Endometrial microvascular endothelial cells (primary cell): ENCODE results near the gene PHF13. TPM values are rescaled to one million over a fixed set of nuclear protein-coding genes. Genes with fewer than 3 reads are reported as not detected.

Experiments used
- in situ Hi-C: cut with HindIII; loops from 2 replicates; pipeline ENCODE4 v1.10.0; 2017; ENCODE audit warnings: low sequenced_read_pairs, low pct_unique_long_range_greater_than_20kb; ENCODE audit errors: inconsistent ontology term
- total RNA-seq: library from RNA; depleted of rRNA; stranded (reverse); fragments of >200 nt; gene quantifications from one replicate; pipeline ENCODE4 v1.2.3, GENCODE V29; 2015; ENCODE audit errors: inconsistent ontology term

The PHF13 gene
- 6.9 TPM for total RNA-seq

DNA sequence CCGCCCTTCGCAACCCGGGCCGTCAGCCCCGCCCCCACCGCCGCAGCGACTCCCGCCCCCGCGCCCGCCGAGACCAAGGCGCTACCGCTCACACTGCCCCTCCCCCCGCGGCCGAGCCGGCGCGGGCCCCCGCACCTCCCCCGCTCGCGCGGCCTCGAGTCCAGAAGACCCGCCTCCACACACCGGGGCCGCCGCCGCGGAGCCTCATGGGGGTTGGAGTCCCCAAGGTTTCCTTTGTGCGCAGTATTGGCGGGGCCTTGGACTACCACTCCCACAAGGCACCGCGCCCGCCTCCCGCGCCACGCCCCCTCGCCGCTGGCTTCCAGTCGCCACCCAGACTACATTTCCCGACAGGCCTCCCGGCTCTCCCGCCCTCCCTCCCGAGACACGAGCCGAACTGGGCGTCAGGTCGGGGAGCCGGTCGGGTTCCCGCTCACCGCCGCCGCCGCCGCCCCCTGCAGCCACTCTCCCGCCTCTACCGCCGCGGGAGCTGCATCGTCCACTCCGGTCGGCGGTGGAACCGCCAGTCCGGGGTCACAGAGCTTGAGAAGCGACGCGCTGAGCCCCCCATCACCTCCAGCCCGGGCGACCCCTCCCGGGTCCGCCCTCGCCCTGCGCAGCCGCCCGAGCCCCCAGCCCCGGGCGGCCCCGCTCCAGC lies at the start of gene PHF13:
Gene PHF13 (plus strand): TSS at position 371 of the 658 bp plus-strand sequence. CDS start 336 bp downstream, outside the sequence.
- in situ Hi-C loops = no loop called here

DNA sequence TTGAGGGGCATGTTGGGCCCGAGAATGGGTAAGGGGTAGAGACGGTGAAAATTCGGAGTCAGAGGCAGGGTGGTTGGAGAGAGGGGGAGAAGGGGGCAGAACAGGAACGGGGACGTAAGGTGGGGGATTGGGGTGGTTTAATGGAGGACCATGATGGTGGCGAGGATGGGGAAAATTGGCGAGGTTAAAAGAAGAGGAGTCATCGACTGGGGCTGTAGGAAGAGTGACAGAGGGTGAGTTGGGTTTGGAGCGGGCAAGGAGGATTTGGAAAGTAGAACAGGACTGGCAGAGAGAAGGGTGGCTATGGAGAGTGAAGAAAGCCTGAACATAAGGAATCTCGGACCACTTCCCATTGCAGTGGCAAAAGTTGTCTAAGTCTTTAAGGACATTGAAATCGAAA lies 44.5 kb upstream of the PHF13 start:
- in situ Hi-C loops = no loop called here

DNA sequence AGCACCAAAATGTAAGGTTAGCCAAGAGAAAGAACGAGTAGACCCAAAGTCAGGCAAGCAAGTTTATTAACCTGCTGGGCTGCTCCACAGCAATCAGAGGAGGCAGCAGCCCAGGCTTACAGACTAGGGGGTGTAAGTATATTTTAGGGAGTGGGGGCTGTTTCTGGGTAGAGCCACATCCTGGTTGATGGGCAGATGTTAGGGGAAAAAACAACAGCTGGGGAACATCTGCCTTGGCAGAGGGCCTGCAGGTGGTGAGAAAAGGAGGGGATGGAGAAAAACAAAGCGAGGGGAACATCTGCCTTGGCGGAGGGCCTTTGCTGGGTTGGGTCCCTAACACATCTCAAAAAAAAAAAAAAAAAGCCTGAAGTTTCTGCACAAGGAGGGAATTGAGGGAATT lies 43.4 kb upstream of the PHF13 start:
- in situ Hi-C loops = no loop called here

DNA sequence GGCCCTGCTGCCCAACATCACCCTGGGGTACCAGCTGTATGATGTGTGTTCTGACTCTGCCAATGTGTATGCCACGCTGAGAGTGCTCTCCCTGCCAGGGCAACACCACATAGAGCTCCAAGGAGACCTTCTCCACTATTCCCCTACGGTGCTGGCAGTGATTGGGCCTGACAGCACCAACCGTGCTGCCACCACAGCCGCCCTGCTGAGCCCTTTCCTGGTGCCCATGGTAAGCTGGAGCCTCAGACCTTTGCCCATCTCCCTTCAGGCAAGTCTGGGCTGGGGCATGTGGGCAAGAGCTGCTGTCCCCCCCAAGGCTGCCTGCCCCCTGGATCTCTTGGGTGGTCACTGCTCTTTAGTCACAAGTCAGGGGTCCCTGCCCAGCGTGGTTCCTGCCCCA lies 42.5 kb upstream of the PHF13 start:
- in situ Hi-C loops = no loop called here

DNA sequence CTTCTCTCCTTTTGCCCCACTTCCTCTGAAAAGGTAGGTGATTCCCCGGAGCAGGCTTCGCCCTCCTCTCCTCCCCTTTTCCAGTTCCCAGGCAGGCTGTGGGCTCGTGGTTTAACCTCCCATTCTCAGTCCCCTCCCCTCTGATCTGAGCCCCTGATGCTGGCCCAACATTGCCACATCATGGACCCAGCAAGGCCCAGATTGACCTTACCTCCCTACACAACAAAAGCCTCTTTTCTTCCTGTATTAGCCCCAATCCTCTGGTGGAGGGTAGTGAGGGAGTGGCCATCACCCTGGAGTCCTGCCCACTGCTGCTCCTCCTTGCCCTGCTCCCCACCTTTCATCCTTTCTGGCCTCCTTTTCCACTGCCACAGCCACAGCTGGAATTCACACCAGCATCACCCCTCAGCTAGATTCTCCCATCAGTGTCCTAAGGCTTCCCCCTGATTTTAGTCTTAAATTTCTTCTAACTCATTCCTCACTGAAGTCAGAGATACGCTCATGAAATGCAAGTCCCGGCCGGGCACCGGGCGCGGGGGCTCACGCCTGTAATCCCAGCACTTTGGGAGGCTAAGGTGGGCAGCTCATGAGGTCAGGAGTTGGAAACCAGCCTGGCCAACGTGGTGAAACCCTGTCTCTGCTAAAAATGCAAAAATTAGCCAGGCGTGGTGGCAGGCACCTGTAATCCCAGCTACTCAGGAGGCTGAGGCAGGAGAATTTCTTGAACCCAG lies 40.7 kb upstream of the PHF13 start:
- in situ Hi-C loops = no loop called here

DNA sequence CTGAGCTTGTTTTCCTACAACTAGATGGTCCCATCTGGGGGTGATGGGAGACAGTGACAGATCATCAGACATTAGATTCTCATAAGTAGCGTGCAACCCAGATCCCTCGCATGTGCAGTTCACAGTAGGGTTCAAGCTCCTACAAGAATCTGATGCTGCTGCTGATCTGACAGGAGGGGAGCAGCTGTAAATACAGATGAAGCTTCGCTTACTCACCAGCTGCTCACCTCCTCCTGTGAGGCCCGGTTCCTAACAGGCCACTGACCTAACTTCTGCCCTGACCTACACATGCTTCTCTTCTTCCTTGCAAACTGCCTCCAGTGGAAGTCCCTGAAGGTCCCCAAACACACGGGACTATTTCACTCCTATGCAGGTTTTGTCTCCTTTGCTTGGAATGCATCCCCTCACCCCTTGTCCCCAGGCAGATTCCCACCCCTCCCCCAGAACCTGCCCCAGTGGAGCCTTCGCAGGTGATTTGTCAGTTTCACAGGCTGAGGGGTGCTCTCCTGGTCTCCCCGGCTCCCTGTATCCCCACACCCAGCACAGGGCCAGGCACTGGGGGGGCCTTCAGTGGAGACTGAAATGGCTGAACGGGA lies 39.4 kb upstream of the PHF13 start:
- in situ Hi-C loops = no loop called here

DNA sequence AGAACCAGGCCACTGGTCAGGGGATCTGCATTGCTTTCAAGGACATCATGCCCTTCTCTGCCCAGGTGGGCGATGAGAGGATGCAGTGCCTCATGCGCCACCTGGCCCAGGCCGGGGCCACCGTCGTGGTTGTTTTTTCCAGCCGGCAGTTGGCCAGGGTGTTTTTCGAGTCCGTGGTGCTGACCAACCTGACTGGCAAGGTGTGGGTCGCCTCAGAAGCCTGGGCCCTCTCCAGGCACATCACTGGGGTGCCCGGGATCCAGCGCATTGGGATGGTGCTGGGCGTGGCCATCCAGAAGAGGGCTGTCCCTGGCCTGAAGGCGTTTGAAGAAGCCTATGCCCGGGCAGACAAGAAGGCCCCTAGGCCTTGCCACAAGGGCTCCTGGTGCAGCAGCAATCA lies 38.7 kb upstream of the PHF13 start:
- in situ Hi-C loops = no loop called here

DNA sequence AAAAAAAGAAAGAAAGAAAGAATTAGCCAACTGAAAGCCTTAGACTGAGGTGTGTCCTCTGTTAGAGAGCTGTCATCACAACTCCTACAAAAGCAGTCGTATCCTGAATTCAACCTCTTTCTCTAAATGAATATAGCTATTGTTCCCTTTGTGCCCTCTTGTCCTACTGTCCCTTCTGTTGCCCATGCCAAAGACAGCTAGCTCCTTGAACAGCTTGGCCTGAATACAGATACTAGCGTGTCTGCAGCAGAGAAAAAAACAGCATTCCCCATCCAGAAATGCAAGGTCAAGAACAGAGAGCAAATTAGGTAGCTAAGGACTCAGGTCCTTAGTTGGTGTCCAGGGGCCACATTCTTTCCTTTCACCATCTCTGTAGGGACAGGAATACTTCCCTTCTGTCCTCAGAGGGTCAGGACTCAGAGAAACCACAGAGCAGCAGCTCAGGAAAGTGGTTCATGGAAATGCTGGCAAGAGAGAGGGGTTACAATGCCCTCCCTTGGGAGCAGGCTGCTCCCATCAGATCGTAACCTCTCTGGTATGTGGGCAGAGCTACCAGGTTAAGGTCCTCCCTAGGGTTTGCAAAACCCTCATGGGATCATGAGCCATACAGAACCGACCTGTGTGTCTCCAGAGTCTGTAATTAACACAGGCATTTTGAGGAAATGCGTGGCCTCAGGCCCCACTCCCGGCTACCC lies 35.6 kb upstream of the PHF13 start:
- in situ Hi-C loops = no loop called here

DNA sequence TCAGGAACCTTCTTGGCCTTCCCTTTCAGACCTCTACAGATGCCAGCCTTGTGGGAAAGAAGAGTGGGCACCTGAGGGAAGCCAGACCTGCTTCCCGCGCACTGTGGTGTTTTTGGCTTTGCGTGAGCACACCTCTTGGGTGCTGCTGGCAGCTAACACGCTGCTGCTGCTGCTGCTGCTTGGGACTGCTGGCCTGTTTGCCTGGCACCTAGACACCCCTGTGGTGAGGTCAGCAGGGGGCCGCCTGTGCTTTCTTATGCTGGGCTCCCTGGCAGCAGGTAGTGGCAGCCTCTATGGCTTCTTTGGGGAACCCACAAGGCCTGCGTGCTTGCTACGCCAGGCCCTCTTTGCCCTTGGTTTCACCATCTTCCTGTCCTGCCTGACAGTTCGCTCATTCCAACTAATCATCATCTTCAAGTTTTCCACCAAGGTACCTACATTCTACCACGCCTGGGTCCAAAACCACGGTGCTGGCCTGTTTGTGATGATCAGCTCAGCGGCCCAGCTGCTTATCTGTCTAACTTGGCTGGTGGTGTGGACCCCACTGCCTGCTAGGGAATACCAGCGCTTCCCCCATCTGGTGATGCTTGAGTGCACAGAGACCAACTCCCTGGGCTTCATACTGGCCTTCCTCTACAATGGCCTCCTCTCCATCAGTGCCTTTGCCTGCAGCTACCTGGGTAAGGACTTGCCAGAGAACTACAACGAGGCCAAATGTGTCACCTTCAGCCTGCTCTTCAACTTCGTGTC lies 34.7 kb upstream of the PHF13 start:
- in situ Hi-C loops = no loop called here

DNA sequence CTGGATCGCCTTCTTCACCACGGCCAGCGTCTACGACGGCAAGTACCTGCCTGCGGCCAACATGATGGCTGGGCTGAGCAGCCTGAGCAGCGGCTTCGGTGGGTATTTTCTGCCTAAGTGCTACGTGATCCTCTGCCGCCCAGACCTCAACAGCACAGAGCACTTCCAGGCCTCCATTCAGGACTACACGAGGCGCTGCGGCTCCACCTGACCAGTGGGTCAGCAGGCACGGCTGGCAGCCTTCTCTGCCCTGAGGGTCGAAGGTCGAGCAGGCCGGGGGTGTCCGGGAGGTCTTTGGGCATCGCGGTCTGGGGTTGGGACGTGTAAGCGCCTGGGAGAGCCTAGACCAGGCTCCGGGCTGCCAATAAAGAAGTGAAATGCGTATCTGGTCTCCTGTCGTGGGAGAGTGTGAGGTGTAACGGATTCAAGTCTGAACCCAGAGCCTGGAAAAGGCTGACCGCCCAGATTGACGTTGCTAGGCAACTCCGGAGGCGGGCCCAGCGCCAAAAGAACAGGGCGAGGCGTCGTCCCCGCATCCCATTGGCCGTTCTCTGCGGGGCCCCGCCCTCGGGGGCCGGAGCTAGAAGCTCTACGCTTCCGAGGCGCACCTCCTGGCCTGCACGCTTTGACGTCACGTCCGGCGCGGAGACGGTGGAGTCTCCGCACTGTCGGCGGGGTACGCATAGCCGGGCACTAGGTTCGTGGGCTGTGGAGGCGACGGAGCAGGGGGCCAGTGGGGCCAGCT lies 34.0 kb upstream of the PHF13 start, which contains the start of gene ZBTB48:
Gene ZBTB48 (plus strand): TSS at position 621 of the 745 bp plus-strand sequence. CDS start 616 bp downstream, outside the sequence.
- in situ Hi-C loops = no loop called here

DNA sequence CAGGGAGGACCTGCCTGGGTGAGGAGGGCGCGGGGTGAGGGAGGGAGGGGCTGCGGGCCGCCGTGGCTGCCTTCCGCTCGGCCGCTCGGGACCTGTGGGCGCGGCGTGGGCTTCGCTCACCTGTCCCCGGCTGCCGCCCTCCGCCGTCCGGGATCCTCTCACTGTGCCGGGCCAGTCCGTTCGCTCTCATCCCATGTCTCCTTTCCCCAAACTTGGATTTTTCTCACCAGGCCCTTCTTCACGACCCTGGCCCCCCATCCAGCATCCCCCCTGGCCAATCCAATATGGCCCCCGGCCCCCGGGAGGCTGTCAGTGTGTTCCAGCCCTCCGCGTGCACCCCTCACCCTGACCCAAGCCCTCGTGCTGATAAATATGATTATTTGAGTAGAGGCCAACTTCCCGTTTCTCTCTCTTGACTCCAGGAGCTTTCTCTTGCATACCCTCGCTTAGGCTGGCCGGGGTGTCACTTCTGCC lies 33.4 kb upstream of the PHF13 start:
- in situ Hi-C loops = no loop called here

DNA sequence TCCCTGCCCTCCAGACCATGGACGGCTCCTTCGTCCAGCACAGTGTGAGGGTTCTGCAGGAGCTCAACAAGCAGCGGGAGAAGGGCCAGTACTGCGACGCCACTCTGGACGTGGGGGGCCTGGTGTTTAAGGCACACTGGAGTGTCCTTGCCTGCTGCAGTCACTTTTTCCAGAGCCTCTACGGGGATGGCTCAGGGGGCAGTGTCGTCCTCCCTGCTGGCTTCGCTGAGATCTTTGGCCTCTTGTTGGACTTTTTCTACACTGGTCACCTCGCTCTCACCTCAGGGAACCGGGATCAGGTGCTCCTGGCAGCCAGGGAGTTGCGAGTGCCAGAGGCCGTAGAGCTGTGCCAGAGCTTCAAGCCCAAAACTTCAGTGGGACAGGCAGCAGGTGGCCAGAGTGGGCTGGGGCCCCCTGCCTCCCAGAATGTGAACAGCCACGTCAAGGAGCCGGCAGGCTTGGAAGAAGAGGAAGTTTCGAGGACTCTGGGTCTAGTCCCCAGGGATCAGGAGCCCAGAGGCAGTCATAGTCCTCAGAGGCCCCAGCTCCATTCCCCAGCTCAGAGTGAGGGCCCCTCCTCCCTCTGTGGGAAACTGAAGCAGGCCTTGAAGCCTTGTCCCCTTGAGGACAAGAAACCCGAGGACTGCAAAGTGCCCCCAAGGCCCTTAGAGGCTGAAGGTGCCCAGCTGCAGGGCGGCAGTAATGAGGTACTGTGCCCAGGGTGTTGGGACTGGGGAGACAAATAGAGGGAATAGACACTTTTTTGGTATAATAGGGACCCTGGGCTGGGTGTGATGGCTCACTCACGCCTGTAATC lies 32.7 kb upstream of the PHF13 start:
- in situ Hi-C loops = no loop called here

DNA sequence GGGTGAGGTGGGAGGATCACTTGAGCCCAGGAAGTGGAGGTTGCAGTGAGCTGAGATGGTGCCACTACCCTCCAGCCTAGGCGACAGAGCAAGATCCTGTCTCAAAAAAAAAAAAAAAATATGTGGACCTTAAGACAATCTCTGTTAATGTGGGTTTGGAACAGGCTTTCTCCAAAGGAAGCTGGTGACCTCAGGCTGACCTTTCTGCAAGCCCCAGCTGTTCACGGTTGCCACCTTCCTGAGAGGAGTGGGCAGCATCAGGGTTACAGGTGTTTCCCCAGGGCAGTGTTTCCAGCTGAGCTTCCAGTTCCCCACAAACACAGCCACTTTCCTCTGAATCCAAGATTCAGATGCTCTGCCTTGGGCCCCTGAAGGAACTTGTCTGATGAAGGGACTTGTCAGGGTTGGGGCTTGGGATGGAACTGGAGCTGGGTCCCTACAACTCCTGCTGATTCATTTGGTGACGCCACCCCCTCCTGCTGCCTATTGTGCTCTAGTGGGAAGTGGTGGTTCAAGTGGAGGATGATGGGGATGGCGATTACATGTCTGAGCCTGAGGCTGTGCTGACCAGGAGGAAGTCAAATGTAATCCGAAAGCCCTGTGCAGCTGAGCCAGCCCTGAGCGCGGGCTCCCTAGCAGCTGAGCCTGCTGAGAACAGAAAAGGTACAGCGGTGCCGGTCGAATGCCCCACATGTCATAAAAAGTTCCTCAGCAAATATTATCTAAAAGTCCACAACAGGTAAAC lies 31.8 kb upstream of the PHF13 start:
- in situ Hi-C loops = no loop called here

DNA sequence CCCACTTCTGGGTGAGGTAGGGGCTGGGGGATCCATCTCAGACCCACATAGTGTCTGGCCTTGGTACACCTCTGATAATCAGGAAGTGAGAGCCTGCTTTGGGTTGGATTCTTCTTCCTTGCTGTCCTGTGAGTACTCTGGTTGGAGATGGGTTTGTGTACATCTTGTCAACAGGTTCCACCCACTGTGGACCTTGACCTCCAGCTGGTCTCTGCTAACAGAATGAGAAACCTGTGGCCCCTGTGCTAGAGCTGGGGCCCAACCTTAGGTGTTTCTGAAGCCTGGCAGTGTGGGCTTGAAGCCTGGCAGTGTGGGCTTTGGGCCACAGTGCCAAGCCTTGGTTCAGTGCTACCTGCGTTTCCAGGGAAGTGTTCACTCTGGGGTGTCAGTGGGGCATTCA lies 31.2 kb upstream of the PHF13 start:
- in situ Hi-C loops = no loop called here

DNA sequence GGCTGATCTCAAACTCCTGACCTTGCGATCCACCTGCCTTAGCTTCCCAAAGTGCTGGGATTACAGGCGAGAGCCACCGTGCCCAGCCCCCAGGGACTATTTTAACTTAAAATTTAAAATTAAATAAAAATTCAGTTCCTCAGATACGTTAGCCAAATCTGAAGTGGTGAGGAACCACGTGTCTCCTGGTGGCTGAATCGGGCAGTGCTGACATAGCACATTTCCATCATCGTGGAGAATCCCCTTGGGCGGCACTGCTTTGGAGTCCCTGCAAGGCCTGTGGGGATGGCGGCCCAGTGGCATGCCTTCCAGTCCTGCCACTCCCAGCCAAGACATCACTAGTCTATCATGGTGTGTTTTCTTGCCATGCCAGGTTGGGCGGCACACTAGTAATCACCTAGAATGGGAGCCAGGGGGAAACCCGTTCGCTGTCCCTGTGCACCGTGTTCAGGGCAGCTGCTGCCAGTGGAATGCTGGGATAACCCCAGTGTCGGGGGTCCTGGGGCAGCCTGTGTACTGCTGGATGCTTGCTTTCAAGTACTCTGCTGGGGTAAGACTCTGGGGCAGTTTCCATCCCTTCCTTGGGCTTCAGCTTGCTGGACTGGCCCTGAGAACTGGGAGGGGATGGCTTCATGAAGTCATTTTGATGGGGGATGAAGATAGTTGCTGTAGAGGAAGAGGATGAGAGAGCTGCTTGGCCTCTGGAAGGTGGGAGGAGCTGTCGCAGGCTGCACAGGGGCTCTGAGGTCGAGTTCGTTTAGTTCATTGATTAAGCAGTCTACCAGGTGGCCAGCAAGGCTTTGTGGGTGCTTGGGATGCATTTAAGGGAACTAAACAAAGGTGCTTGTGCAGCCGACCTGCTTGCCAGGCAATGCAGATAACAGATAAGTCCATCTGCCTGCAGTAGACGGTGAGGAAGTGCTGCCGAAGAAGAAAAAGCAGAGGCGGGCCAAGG lies 29.1 kb upstream of the PHF13 start:
- in situ Hi-C loops = no loop called here
